ENCODE measurements around the gene TTL. TPM values are rescaled to one million over a fixed set of nuclear protein-coding genes. Genes with fewer than 3 reads are reported as not detected.
A peak's percentile ranks its signal among the peaks of the same experiment; 100 is the strongest.
"Not testable (repeated sequence)": the region's sequence is repeated elsewhere in the genome, so short reads cannot be mapped to it uniquely, and the experiment has no call there.

Gene TTL
- total and polyA plus RNA-seq, 2 donors, result 18.3 to 37.2 TPM

GRCh38 chr2:112519506-112519905 is 37.5 kb downstream of the TTL start:
- no peak for DNase-seq (ENCODE audit: extremely low spot score)
- Histone ChIP-seq H3K4me3 (ENCODE audit: low read depth, low read length) (no peak overlapping the region), H3K27ac (ENCODE audit: low read depth) (no peak overlapping the region), H3K36me3 (ENCODE audit: insufficient read depth) (no peaks in the 10 kb centered on the region), H3K4me1 (ENCODE audit: insufficient read depth) (no peaks in the 10 kb centered on the region)
- WGBS, result 96% methylated on average over 9 of the region's 9 CpGs

DNA sequence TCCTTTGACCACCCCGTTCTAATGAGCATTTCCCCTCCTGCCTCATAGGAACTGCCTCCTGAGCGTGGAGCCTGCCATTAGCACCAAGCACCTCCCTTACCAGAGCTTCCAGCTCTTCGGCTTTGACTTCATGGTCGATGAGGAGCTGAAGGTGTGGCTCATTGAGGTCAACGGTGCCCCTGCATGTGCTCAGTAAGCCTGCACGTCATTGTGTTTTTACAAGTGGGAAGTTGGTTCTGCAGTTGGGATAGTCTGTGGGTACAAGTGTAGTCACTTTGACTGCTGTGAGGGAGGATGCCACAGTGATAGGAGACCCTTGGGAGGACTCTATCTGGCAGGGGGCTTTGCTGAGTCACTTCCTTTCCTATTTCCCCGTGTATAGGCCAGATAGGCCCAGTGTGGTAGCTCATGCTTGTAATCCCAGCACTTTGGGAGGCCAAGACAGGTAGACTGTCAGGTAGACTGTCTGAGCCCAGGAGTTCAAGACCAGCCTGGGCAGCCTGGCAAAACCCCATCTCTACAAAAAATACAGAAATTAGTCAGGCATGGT is 38.4 kb downstream of the TTL start:
- Histone ChIP-seq H3K36me3 (ENCODE audit: insufficient read depth) (no peaks in the 10 kb centered on the region), H3K4me3 (ENCODE audit: low read depth, low read length) (no peak overlapping the region), H3K27ac (ENCODE audit: low read depth) (no peak overlapping the region), H3K4me1 (ENCODE audit: insufficient read depth) (no peaks in the 10 kb centered on the region)
- DNase-seq (ENCODE audit: extremely low spot score), result no peak
- 92% methylated on average over 7 of the region's 7 CpGs for WGBS

- no peak overlapping the region for H3K4me3 ChIP-seq (ENCODE audit: low read depth, low read length)
- H3K36me3 ChIP-seq (ENCODE audit: insufficient read depth), result no peaks in the 10 kb centered on the region
- no peak for DNase-seq (ENCODE audit: extremely low spot score)
- H3K27ac ChIP-seq (ENCODE audit: low read depth), result no peak overlapping the region
- H3K4me1 ChIP-seq (ENCODE audit: insufficient read depth), result no peaks in the 10 kb centered on the region
- 96% methylated on average over 3 of the region's 3 CpGs for WGBS
Measured at GRCh38 chr2:112523291-112523777, 41.4 kb downstream of the TTL start.

GRCh38 chr2:112524276-112524675 is 42.3 kb downstream of the TTL start:
- not testable (repeated sequence) for H3K36me3 ChIP-seq (ENCODE audit: insufficient read depth); H3K27ac ChIP-seq (ENCODE audit: low read depth); DNase-seq (ENCODE audit: extremely low spot score); H3K4me3 ChIP-seq (ENCODE audit: low read depth, low read length); H3K4me1 ChIP-seq (ENCODE audit: insufficient read depth)
- over 99% methylated on average over 3 of the region's 3 CpGs for WGBS

GRCh38 chr2:112528541-112528940 is 46.6 kb downstream of the TTL start:
- H3K4me3 ChIP-seq (ENCODE audit: low read depth, low read length), result no peak overlapping the region
- H3K36me3 ChIP-seq (ENCODE audit: insufficient read depth), result peaks cover 3% of the 10 kb centered on the region
- no peaks in the 10 kb centered on the region for H3K4me1 ChIP-seq (ENCODE audit: insufficient read depth)
- WGBS, result 93% methylated on average over 5 of the region's 5 CpGs
- DNase-seq (ENCODE audit: extremely low spot score), result no peak
- H3K27ac ChIP-seq (ENCODE audit: low read depth), result no peak overlapping the region

DNA sequence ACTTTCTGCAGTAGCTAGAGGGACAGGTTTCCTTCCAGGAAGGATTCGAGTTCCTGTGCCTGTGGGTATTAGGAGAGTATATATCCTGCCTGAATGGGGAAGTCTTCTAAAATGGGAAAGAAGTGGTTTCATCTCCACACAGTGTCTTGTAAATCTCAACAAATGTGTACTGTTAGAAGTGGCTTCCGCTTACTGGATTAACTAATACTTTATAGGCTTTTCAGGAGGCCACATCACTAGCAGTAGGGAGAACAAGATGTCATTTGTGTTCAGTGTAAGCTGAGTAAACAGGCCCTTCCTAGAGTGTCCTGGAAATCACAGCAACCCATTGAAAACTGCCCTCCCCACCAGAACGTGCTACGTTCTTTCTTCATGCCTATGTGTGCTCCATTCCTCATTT is 47.8 kb downstream of the TTL start:
- Histone ChIP-seq H3K4me3 (ENCODE audit: low read depth, low read length) (no peak overlapping the region), H3K36me3 (ENCODE audit: insufficient read depth) (peaks cover 3% of the 10 kb centered on the region), H3K27ac (ENCODE audit: low read depth) (no peak overlapping the region), H3K4me1 (ENCODE audit: insufficient read depth) (no peaks in the 10 kb centered on the region)
- 81% methylated on average over 4 of the region's 4 CpGs for WGBS
- no peak for DNase-seq (ENCODE audit: extremely low spot score)

GRCh38 chr2:112530728-112531127 is 48.8 kb downstream of the TTL start:
- no peak overlapping the region for H3K27ac ChIP-seq (ENCODE audit: low read depth)
- 99% methylated on average over 4 of the region's 4 CpGs for WGBS
- DNase-seq (ENCODE audit: extremely low spot score), result no peak
- no peaks in the 10 kb centered on the region for H3K4me1 ChIP-seq (ENCODE audit: insufficient read depth)
- no peak overlapping the region for H3K4me3 ChIP-seq (ENCODE audit: low read depth, low read length)
- H3K36me3 ChIP-seq (ENCODE audit: insufficient read depth), result peaks cover 3% of the 10 kb centered on the region

DNA sequence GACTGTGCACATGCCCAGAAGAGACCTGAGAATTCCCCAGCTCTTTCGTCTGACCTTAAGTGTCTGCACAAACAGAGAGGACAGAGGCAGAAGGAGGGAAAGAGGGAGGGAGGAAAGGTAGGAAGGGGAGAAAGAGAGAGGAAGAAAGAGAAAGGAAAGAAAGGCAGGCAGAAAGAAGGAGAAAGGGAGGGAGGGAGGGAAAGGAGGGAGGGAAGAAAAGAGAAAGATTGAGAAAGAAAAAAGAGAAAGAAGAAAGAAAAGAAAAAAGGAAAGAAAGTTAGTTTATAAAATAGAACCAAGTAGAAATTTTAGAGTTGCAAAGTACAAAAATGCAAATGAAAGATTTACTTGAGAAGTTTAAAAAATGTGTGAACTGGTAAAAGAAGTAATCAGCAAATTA is 52.9 kb downstream of the TTL start:
- Histone ChIP-seq H3K4me3 (ENCODE audit: low read depth, low read length) (no peak overlapping the region), H3K4me1 (ENCODE audit: insufficient read depth) (no peaks in the 10 kb centered on the region), H3K27ac (ENCODE audit: low read depth) (no peak overlapping the region), H3K36me3 (ENCODE audit: insufficient read depth) (no peaks in the 10 kb centered on the region)
- WGBS, result 71% methylated on average over 1 of the region's 1 CpG
- no peak for DNase-seq (ENCODE audit: extremely low spot score)

DNA sequence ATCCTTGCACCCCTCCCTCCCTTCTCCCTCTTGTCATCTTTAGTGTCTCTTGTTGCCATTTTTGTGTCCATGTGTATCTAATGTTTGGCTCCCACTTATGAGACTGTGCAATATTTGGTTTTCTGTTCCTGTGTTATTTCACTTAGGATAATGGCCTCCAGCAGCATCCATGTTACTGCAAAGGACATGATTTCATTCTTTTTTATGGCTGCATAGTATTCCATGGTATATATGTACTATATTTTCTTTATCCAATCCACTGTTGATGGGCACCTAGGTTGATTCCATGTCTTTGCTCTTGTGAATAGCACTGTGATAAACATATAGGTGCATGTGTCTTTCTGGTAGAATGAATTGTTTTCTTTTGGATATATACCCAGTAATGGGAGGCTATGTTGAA is 54.7 kb downstream of the TTL start:
- not testable (repeated sequence) for H3K4me3 ChIP-seq (ENCODE audit: low read depth, low read length)

GRCh38 chr2:112539306-112539705 is 57.4 kb downstream of the TTL start:
- no peak for DNase-seq (ENCODE audit: extremely low spot score)
- Histone ChIP-seq H3K4me1 (ENCODE audit: insufficient read depth) (peaks cover 2% of the 10 kb centered on the region), H3K36me3 (ENCODE audit: insufficient read depth) (no peaks in the 10 kb centered on the region), H3K4me3 (ENCODE audit: low read depth, low read length) (no peak overlapping the region), H3K27ac (ENCODE audit: low read depth) (no peak overlapping the region)
- WGBS, result 68% methylated on average over 2 of the region's 2 CpGs

More for the DNA sequence above, 54.7 kb downstream of the TTL start:
- H3K27ac ChIP-seq (ENCODE audit: low read depth); H3K4me1 ChIP-seq (ENCODE audit: insufficient read depth); H3K36me3 ChIP-seq (ENCODE audit: insufficient read depth); DNase-seq (ENCODE audit: extremely low spot score): not testable (repeated sequence)

DNA sequence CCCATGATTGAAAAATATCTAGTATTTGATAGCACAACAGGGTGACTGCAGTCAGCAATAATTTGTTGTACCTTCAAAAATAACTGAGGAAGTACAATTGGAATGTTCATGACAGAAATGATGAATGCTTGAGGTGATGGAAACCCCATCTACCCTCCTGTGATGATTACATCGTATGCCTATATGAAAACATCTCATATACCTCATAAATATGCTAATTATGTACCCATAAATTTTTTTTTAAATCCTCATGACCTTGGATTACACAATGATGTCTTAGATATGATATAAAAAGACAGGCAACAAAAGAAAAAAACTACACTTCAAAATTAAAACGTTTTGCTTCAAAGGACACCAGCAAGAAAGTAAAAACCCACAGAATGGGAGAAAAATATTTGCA is 59.0 kb downstream of the TTL start:
- peaks cover 2% of the 10 kb centered on the region for H3K4me1 ChIP-seq (ENCODE audit: insufficient read depth)
- no peak overlapping the region for H3K27ac ChIP-seq (ENCODE audit: low read depth)
- H3K4me3 ChIP-seq (ENCODE audit: low read depth, low read length), result no peak overlapping the region
- WGBS, result 32% methylated on average over 2 of the region's 2 CpGs
- H3K36me3 ChIP-seq (ENCODE audit: insufficient read depth), result no peaks in the 10 kb centered on the region
- DNase-seq (ENCODE audit: extremely low spot score), result no peak

GRCh38 chr2:112541315-112542122 is 59.6 kb downstream of the TTL start:
- peaks cover 2% of the 10 kb centered on the region for H3K4me1 ChIP-seq (ENCODE audit: insufficient read depth)
- DNase-seq (ENCODE audit: extremely low spot score), result no peak
- WGBS, result 14% methylated on average over 34 of the region's 34 CpGs
- peak overlapping the region; percentile 87 for H3K27ac ChIP-seq (ENCODE audit: low read depth)
- peak overlapping the region; percentile 80 for H3K4me3 ChIP-seq (ENCODE audit: low read depth, low read length)
- no peaks in the 10 kb centered on the region for H3K36me3 ChIP-seq (ENCODE audit: insufficient read depth)

DNA sequence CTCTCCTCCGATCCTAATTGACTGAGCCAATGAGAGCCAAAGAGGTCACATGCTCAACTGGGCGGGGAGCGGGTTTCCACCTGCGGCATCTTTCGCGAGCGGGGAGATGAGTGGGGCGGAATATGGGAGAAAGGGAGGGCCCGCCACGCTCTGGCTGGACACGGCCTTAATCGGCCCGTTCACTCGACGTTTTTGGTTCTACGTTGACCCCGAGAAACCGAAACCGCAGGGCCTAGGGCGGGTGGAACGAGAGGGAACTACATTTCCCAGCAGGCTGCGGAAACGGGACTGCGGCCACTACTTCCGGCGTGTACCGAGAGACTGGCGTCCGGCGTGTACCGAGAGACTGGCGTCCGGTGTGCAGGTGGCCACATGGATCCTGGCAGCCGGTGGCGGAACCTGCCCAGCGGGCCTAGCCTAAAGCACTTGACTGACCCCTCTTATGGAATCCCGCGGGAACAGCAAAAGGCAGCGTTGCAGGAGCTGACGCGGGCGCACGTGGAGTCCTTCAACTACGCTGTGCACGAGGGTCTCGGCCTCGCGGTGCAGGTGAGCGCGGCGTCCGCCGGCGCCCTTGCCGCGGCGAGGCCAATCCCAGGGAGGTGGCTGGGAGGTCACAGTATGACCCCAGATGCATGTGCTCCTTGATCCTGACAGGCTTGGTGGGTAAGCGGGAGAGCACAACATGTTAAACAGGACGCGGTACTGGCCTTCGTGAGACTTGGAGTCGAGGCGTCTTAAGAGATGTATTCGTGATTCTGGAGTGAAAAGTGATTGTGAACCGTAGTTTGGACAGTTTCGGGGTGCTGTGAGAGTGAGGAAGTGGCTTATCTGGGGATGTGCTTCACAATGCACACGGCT is 60.4 kb downstream of the TTL start, which contains the start of gene POLR1B:
Gene POLR1B, plus strand, starts transcription at position 343 of the 861 bp plus-strand sequence. Its CDS starts 30 bp downstream, at position 373.
- Histone ChIP-seq H3K36me3 (ENCODE audit: insufficient read depth) (no peaks in the 10 kb centered on the region), H3K4me1 (ENCODE audit: insufficient read depth) (peaks cover 2% of the 10 kb centered on the region), H3K4me3 (ENCODE audit: low read depth, low read length) (peak within 1 kb of the TSS; percentile 80), H3K27ac (ENCODE audit: low read depth) (peak within 1 kb of the TSS; percentile 87)
- DNase-seq (ENCODE audit: extremely low spot score), result peak; percentile 80
- under 1% methylated on average over 67 of the region's 67 CpGs for WGBS

Measured in urinary bladder (tissue), 4 donors.